Measurements from ENCODE around the gene RASA1.

DNA sequence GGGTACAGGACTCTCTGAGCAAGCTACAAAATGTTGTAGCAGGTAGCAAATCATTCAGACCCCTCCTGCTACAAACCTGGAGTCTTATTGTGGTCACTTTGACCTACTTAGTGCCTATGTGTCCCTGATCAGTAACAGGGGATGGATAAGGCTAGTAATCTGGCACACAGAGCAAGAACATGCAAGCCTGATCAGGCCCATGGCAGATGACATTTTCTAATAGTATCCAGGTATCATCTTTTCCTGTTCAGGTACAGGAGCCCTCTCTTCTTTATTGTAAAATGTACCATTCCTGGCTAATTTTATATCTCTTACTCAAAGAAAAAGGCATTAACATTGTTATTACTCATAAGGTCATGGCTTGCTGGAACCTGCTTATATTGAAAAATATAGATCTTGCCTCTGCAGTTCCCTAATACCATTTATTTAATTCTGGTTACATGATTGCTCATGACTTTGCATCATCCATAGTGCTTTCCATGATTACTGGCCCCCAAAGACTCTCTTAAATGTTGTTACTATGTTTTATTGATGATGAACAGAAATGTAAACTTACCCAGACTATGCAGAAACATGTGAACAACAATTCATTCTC lies 163.3 kb downstream of the RASA1 start:
- TF ChIP-seq, protein P1, sequence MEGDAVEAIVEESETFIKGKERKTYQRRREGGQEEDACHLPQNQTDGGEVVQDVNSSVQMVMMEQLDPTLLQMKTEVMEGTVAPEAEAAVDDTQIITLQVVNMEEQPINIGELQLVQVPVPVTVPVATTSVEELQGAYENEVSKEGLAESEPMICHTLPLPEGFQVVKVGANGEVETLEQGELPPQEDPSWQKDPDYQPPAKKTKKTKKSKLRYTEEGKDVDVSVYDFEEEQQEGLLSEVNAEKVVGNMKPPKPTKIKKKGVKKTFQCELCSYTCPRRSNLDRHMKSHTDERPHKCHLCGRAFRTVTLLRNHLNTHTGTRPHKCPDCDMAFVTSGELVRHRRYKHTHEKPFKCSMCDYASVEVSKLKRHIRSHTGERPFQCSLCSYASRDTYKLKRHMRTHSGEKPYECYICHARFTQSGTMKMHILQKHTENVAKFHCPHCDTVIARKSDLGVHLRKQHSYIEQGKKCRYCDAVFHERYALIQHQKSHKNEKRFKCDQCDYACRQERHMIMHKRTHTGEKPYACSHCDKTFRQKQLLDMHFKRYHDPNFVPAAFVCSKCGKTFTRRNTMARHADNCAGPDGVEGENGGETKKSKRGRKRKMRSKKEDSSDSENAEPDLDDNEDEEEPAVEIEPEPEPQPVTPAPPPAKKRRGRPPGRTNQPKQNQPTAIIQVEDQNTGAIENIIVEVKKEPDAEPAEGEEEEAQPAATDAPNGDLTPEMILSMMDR (IDR thresholded peaks at IDR 0.05): no peak
- TF ChIP-seq POLR2A (IDR thresholded peaks at IDR 0.05): no peak
